HL-60 (cell line): ENCODE measurements around the gene TMUB2.

ENCODE experiments used
- DNase-seq, 2 experiments: peaks; one replicate each; pipeline ENCODE4 v3.0.0-alpha.2; 2010 to 2020; ENCODE audit warnings: low read depth in 1 of 2, low spot score in 1 of 2
- H3K27ac ChIP-seq: fragments of 250-450 bp; sonication (Bioruptor Pico); replicated peaks from 2 replicates; pipeline ENCODE4 v1.5.1; 2020; ENCODE audit warnings: mild to moderate bottlenecking, moderate library complexity
- H3K27me3 ChIP-seq: fragments of 250-450 bp; sonication (Bioruptor Pico); 2 replicates; pipeline ENCODE4 v1.5.1; 2021; ENCODE audit warnings: mild to moderate bottlenecking, moderate library complexity; ENCODE audit not compliant: insufficient read depth, poor library complexity, severe bottlenecking
- H3K4me3 ChIP-seq: replicated peaks from 2 replicates; pipeline ENCODE4 v1.5.1; 2011; ENCODE audit warnings: mild to moderate bottlenecking, control low read depth, low read length; ENCODE audit not compliant: insufficient read depth
- CTCF ChIP-seq: IDR thresholded peaks from one replicate; pipeline ENCODE4 v1.5.1; 2011; ENCODE audit warnings: low read length, control low read depth, inconsistent platforms; ENCODE audit not compliant: insufficient read depth
- GABPA ChIP-seq: IDR thresholded peaks from 2 replicates; pipeline ENCODE4 v1.6.1; 2012; ENCODE audit warnings: low read depth
- POLR2AphosphoS5 ChIP-seq: IDR thresholded peaks from 2 replicates; pipeline ENCODE4 v1.6.1; 2012; ENCODE audit warnings: low read depth
- REST ChIP-seq: IDR thresholded peaks from 2 replicates; pipeline ENCODE4 v1.6.1; 2012; ENCODE audit warnings: low read depth; ENCODE audit not compliant: insufficient replicate concordance
- SPI1 ChIP-seq: IDR thresholded peaks from 2 replicates; pipeline ENCODE4 v1.6.1; 2012; ENCODE audit warnings: low read depth, mild to moderate bottlenecking, borderline replicate concordance

TMUB2 gene

GRCh38 chr17:44211281-44212265 is 24.8 kb downstream of the TMUB2 start:
- no peak for DNase-seq
- Histone ChIP-seq H3K27me3 (no peaks in the 10 kb centered on the region), H3K27ac (peak overlapping the region; percentile 55), H3K4me3 (no peak overlapping the region)
- TF ChIP-seq GABPA (no peak), CTCF (no peak), POLR2AphosphoS5 (0 out of 2 replicates have a peak, but pooled peaks have one; percentile 43)

- no peak overlapping the region for H3K27ac ChIP-seq
- no peaks in the 10 kb centered on the region for H3K27me3 ChIP-seq
- H3K4me3 ChIP-seq, result no peak overlapping the region
- TF ChIP-seq SPI1, result no peak
- no peak for TF ChIP-seq CTCF
- no peak for TF ChIP-seq GABPA
- 0 out of 2 replicates have a peak, but pooled peaks have one; percentile 31 for TF ChIP-seq POLR2AphosphoS5
- TF ChIP-seq REST, result no peak
- no peak for DNase-seq
Measured at GRCh38 chr17:44212507-44213402, 26.0 kb downstream of the TMUB2 start.

DNA sequence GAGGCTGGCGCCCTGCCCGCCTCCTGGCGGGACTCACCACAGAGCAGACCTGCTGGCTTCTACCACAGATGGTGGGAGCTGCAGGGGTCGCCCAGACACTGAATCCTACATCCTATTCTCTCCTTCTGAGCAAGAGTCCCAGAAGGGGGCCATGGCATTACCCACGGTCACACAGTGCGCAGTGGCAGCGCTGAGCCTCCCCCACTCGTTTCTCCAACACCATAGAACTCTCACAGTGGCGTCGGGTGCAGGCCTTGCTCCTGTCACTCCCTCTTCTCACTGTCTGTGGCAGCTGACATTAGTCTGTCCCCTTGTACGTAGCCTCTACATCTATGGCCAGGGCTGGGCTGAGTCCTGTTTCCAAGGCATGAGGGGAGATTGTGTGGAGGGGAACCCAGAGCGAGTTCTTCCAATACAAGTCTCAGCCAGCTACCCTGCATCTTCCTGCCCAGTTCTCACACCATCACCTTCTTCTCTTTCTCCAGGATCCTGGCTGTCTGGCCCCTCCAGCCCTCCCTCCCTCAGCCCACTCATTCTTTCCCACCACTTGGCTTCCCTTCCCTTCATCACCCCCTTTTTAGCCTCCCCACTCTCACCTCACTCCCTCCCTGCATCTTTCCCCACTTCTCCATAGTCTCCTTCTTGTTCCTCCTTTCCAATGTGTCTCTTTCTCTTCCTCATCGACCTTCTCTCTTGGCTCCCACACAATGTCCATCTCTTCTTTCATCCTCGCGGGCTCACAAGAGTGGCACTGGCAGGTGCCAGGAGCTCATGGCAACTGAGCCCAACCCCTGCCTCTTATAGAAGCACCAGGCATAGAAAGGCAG is 26.8 kb downstream of the TMUB2 start:
- H3K27me3 ChIP-seq, result no peaks in the 10 kb centered on the region
- H3K4me3 ChIP-seq, result no peak overlapping the region
- no peak for DNase-seq
- no peak overlapping the region for H3K27ac ChIP-seq
- TF ChIP-seq SPI1, result no peak
- TF ChIP-seq POLR2AphosphoS5, result peak; percentile 70

GRCh38 chr17:44214230-44214494 is 27.4 kb downstream of the TMUB2 start:
- no peak for TF ChIP-seq CTCF
- Histone ChIP-seq H3K27ac (no peak overlapping the region), H3K4me3 (no peak overlapping the region), H3K27me3 (no peaks in the 10 kb centered on the region)
- no peak for DNase-seq
